ENCODE results near the gene CDK2AP2.
A peak's percentile ranks its signal among the peaks of the same experiment; 100 is the strongest.
"Not testable (repeated sequence)": the region's sequence is repeated elsewhere in the genome, so short reads cannot be mapped to it uniquely, and the experiment has no call there.

Gene CDK2AP2

GRCh38 chr11:67523556-67524479 lies 15.9 kb upstream of the CDK2AP2 start:
- FAIRE-seq: no peak

GRCh38 chr11:67522844-67523555 lies 15.0 kb upstream of the CDK2AP2 start, which contains the start of gene CABP2:
Gene CABP2, minus strand, starts transcription at chr11:67523446. Its CDS starts 120 bp downstream, at chr11:67523326.
- no peak for FAIRE-seq

- no peak for FAIRE-seq
Observed at GRCh38 chr11:67522338-67522737, 14.4 kb upstream of the CDK2AP2 start.

GRCh38 chr11:67521924-67522323 lies 14.0 kb upstream of the CDK2AP2 start:
- FAIRE-seq: no peak

GRCh38 chr11:67520856-67521824 lies 13.2 kb upstream of the CDK2AP2 start:
- FAIRE-seq: no peak

GRCh38 chr11:67519726-67520125 lies 11.8 kb upstream of the CDK2AP2 start:
- FAIRE-seq: no peak

GRCh38 chr11:67517784-67518552 lies 10.0 kb upstream of the CDK2AP2 start:
- FAIRE-seq: no peak

GRCh38 chr11:67516806-67517205 lies 8.8 kb upstream of the CDK2AP2 start:
- FAIRE-seq: no peak

DNA sequence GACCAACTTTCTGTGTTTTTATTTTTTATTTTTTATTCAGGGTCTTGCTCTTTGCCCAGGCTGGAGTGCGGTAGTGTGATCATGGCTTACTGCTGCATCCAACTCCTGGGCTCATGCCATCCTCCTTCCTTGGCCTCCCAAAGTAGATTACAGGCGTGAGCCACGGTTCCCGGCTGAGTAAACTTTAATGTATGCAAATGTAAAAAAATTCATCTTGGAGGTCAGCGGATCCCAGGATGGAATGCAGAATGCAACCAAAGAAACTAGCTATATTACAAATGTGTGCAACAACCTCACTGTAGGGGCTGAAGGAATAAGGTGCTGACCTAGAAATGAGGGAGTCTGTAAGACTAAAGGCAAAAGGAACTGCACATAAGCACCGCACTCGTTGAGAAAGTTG lies 6.2 kb upstream of the CDK2AP2 start:
- FAIRE-seq: no peak

- not testable (repeated sequence) for FAIRE-seq
Observed at GRCh38 chr11:67511558-67511957, 3.6 kb upstream of the CDK2AP2 start.

- no peak for FAIRE-seq
Observed at GRCh38 chr11:67510023-67510345, 2.0 kb upstream of the CDK2AP2 start.

- no peak for FAIRE-seq
Observed at GRCh38 chr11:67508486-67509121, 642 bp upstream of the CDK2AP2 start.

GRCh38 chr11:67507242-67507863 lies 609 bp downstream of the CDK2AP2 start:
- FAIRE-seq: no peak

- no peak for FAIRE-seq
Observed at GRCh38 chr11:67506426-67507051, 1.4 kb downstream of the CDK2AP2 start.

GRCh38 chr11:67505605-67506396 lies 2.2 kb downstream of the CDK2AP2 start:
- peak; percentile 92 for FAIRE-seq

- no peak for FAIRE-seq
Observed at GRCh38 chr11:67504950-67505581, 2.9 kb downstream of the CDK2AP2 start, which contains the start of gene PITPNM1. Gene PITPNM1, minus strand, starts transcription at chr11:67505363. Its CDS starts 1,183 bp downstream, at chr11:67504180.

DNA sequence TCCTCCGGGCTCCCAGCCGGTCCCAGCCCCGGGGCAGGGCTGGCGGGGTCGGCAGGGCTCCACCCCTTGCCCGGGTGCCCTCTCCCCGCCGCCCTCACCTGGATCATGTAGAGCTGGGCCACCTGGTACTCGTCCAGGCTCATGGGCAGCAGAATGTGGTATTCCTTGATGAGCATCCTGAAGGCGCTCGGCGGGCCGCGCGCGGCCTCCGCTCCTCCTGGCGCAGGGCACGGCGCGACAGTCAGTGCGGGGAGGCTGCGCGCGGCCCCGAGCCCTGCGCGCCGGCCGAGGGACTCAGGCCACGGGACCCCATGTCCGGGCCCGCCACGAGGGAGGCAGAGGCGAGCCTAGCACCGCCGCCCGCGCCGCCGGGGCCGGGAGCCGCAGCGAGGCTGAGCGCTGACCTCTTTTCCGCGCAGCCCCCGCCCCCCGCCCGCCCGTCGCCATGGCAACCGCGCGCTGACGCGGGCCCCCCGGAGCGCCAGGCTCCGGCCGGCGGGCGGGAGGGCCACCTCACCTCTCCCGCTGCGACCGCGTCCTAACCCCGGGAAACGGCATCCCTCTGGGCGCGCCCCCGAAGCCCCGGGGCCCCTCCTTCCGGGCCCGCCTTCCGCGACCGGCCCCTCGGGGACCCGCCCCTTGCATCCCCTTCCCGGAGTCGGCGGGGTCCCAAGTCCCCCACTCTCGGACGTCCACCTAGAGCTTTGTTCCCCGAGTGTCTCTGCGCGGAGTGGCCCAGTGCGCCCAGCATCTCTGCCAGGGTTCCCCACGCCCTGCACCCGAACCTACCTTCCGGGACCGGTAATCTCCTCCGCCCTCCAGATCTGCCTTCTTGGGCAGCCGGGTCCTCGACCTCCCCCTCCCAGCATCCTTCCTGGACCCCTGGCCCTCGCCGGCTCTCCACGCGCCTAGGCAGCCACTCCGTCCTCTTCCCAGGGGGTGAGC lies 3.7 kb downstream of the CDK2AP2 start:
- no peak for FAIRE-seq
